Gastroesophageal sphincter (tissue), 4 donors: Measurements from ENCODE around the gene RBFA. TPM values are rescaled to one million over a fixed set of nuclear protein-coding genes. Genes with fewer than 3 reads are reported as not detected.

Experiments
- ATAC-seq: fragments of 150-250 bp; one replicate; pipeline ENCODE4 v1.9.1; 2016; ENCODE audit warnings: mild to moderate bottlenecking, moderate library complexity
- H3K27ac ChIP-seq, 4 donors: fragments of 200-600 bp; sonication (generic) in 3 of 4; 1 replicate in 3 of 4; 2 replicates in 1 of 4; pipeline ENCODE4 v1.5.1; 2016 to 2019
- H3K27me3 ChIP-seq: fragments of 200-600 bp; sonication (generic); one replicate; pipeline ENCODE4 v1.5.1; 2019
- H3K36me3 ChIP-seq, 2 donors: fragments of 200-600 bp; sonication (generic); one replicate each; pipeline ENCODE4 v1.5.1; 2019; ENCODE audit warnings: control low read depth in 1 of 2
- H3K4me1 ChIP-seq, 3 donors: fragments of 200-600 bp; sonication (generic); 1 replicate in 2 of 3; 2 replicates in 1 of 3; pipeline ENCODE4 v1.5.1; 2016 to 2019; ENCODE audit warnings: control low read depth in 2 of 3
- H3K4me3 ChIP-seq, 2 donors: fragments of 200-600 bp; sonication (generic); one replicate each; pipeline ENCODE4 v1.5.1; 2019; ENCODE audit warnings: mild to moderate bottlenecking in 1 of 2, moderate library complexity in 1 of 2
- H3K9me3 ChIP-seq, 3 donors: fragments of 200-600 bp; sonication (generic); one replicate each; pipeline ENCODE4 v1.5.1; 2017 to 2019; ENCODE audit warnings: control low read depth in 2 of 3
- CTCF ChIP-seq, 4 experiments: fragments of 200-600 bp in 2 of 4; fragments of 450-650 bp in 2 of 4; sonication (generic) in 1 of 4; IDR thresholded peaks; one replicate each; pipeline ENCODE4 v1.5.1; 2017 to 2019; ENCODE audit warnings: antibody characterized with exemption in 4 of 4, mild to moderate bottlenecking in 2 of 4, moderate library complexity in 2 of 4
- EP300 ChIP-seq: sonication (generic); formaldehyde crosslinking; IDR thresholded peaks from one replicate; pipeline ENCODE4 v1.6.1; 2017; ENCODE audit warnings: antibody characterized with exemption, mild to moderate bottlenecking
- POLR2A ChIP-seq, 2 donors: fragments of 450-650 bp; IDR thresholded peaks; one replicate each; pipeline ENCODE4 v1.6.1; 2017; ENCODE audit warnings: antibody characterized with exemption in 2 of 2, mild to moderate bottlenecking in 2 of 2, moderate library complexity in 1 of 2
- POLR2AphosphoS5 ChIP-seq: sonication (generic); formaldehyde crosslinking; IDR thresholded peaks from one replicate; pipeline ENCODE4 v1.6.1; 2017; ENCODE audit warnings: antibody characterized with exemption
- WGBS, 2 donors: methylation state at CpG; one replicate each; pipeline ENCODE4 v1.1.5; 2018; ENCODE audit warnings: low coverage in 1 of 2; 5-methylcytosine and 5-hydroxymethylcytosine counted together
- total RNA-seq, 4 donors: library from RNA; depleted of rRNA; stranded (reverse); fragments of >200 nt; gene quantifications; one replicate each; pipeline ENCODE4 v1.1.0, GENCODE V29; 2016

RBFA gene
- total RNA-seq, 4 donors from 2014 or later = 27.0 to 38.8 (median 32.7) TPM

- Histone ChIP-seq H3K27ac (no peak overlapping the region), H3K4me3 (no peak overlapping the region), H3K36me3 (peaks cover 0 to 14% of the 10 kb centered on the region in 2 donors), H3K4me1 (no peaks in the 10 kb centered on the region), H3K27me3 (no peaks in the 10 kb centered on the region), H3K9me3 (no peaks in the 10 kb centered on the region)
- ATAC-seq = no peak
- TF ChIP-seq POLR2A (IDR thresholded peaks at IDR 0.05) (no peak), EP300 (no peak), POLR2AphosphoS5 (no peak)
- 70% methylated on average over 2 of the region's 8 CpGs; no CpG with 5 or more reads in 1 of the 2 donors for WGBS, 2 donors
These were observed 40.5 kb downstream of the RBFA start for GRCh38 chr18:80074697-80075096.

GRCh38 chr18:80075940-80076339 is 41.7 kb downstream of the RBFA start:
- no peaks in the 10 kb centered on the region for H3K4me1 ChIP-seq

GRCh38 chr18:80076379-80076778 is 42.1 kb downstream of the RBFA start:
- H3K27me3 ChIP-seq = no peaks in the 10 kb centered on the region
- H3K9me3 ChIP-seq = no peaks in the 10 kb centered on the region
- H3K36me3 ChIP-seq = peaks cover 0 to 28% of the 10 kb centered on the region in 2 donors
- TF ChIP-seq POLR2A (IDR thresholded peaks at IDR 0.05) (no peak), CTCF (IDR thresholded peaks at IDR 0.05) (no peak), EP300 (no peak), POLR2AphosphoS5 (no peak)
- no peak overlapping the region for H3K4me3 ChIP-seq
- H3K27ac ChIP-seq = no peak overlapping the region
- ATAC-seq = no peak
- WGBS, 2 donors = 89 to 93% methylated on average over 8 to 9 of the region's 9 CpGs
- H3K4me1 ChIP-seq = no peaks in the 10 kb centered on the region

More at GRCh38 chr18:80075940-80076339, 41.7 kb downstream of the RBFA start:
- Histone ChIP-seq H3K4me3 (no peak overlapping the region), H3K27ac (no peak overlapping the region), H3K27me3 (no peaks in the 10 kb centered on the region), H3K9me3 (no peaks in the 10 kb centered on the region), H3K36me3 (peaks cover 0 to 23% of the 10 kb centered on the region in 2 donors)
- 80 to 92% methylated on average over 2 of the region's 7 CpGs for WGBS, 2 donors
- ATAC-seq = no peak
- TF ChIP-seq POLR2AphosphoS5 (no peak), EP300 (no peak), POLR2A (IDR thresholded peaks at IDR 0.05) (no peak), CTCF (IDR thresholded peaks at IDR 0.05) (no peak)

DNA sequence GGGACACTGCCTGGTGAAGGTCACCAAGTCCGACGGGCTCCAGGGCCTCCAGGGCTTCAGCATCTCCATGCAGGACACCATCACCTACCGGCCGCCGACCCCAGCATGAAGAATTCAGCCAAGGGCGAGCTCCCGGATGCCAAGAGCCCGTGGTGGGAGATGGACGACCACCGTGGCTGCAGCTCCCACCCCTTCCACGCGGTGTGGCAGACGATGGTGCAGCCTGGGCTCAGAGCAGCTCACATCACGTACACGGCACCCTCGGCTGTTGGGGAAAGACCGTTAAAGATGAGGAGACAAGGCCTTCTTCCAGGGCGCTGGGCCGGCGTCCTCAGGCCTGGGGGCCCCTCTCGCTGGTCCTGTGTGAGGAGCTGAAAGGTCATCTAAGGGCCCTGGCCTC is 43.6 kb downstream of the RBFA start:
- Histone ChIP-seq H3K36me3 (peaks cover 0 to 33% of the 10 kb centered on the region in 2 donors), H3K9me3 (no peaks in the 10 kb centered on the region), H3K4me1 (no peaks in the 10 kb centered on the region), H3K27me3 (no peaks in the 10 kb centered on the region), H3K27ac (no peak overlapping the region), H3K4me3 (no peak overlapping the region)
- WGBS, 2 donors = 80% methylated on average over 2 of the region's 21 CpGs; no CpG with 5 or more reads in 1 of the 2 donors
- TF ChIP-seq CTCF (IDR thresholded peaks at IDR 0.05) (no peak), POLR2AphosphoS5 (no peak), POLR2A (IDR thresholded peaks at IDR 0.05) (no peak), EP300 (no peak)
- ATAC-seq = no peak

Other genes with a start within 250 kb of the RBFA start
- under 1 TPM in 1 of 4 donors, not detected in 3; 0.27 TPM for gene KCNG2, start 236.5 kb upstream of the RBFA start, total RNA-seq
- 10 to 100 TPM; 32.2 to 42.6 (median 35.6) TPM for gene SLC66A2, start 82.8 kb upstream of the RBFA start, total RNA-seq
- 10 to 100 TPM in 3 of 4 donors, 1 to 10 TPM in 1; 3.2 to 23.8 (median 12.4) TPM for gene HSBP1L1, start 69.8 kb upstream of the RBFA start, total RNA-seq
- gene TXNL4A, start 45.9 kb upstream of the RBFA start, total RNA-seq = 10 to 100 TPM; 20.4 to 55.3 (median 39.6) TPM
- gene ADNP2, start 74.8 kb downstream of the RBFA start, total RNA-seq = 10 to 100 TPM; 15.0 to 22.3 (median 17.7) TPM
- gene PARD6G, start 213.1 kb downstream of the RBFA start, total RNA-seq = 10 to 100 TPM in 1 of 4 donors, 1 to 10 TPM in 3; 3.7 to 14.0 (median 8.6) TPM